Measurements from ENCODE around the gene SLC44A4.

Gene SLC44A4

GRCh38 chr6:31896493-31896855 is 17.7 kb upstream of the SLC44A4 start:
- peaks cover 16% of the 10 kb centered on the region for H3F3A ChIP-seq (ENCODE audit: insufficient read depth, low read length)
- H3K27ac ChIP-seq (ENCODE audit: low read length), result no peak overlapping the region; the same call in 1 of the 2 replicates
- TF ChIP-seq EZH2phosphoT487 (IDR thresholded peaks at IDR 0.05; ENCODE audit: low read length), result no peak
- no peak for TF ChIP-seq CTCF (IDR thresholded peaks at IDR 0.05; ENCODE audit: low read length)
- no peak for TF ChIP-seq EZH2 (optimal IDR thresholded peaks at IDR 0.05; ENCODE audit: low read depth, low read length)
- no peaks in the 10 kb centered on the region for H4K20me1 ChIP-seq (ENCODE audit: insufficient read depth, low read length)
- H2AFZ ChIP-seq (ENCODE audit: low read length), result peak overlapping the region; percentile 52
- no peaks in the 10 kb centered on the region for H3K36me3 ChIP-seq (replicated peaks; ENCODE audit: insufficient read depth, low read length)
- peak overlapping the region; percentile 95 for H3K4me3 ChIP-seq (ENCODE audit: low read length)
- H3K27me3 ChIP-seq (replicated peaks; ENCODE audit: insufficient read depth, low read length), result no peaks in the 10 kb centered on the region
- peak overlapping the region; percentile 62; the same call in 1 of the 2 replicates for H3K9ac ChIP-seq (ENCODE audit: low read length)
- peak overlapping the region; percentile 71 for H3K4me2 ChIP-seq (ENCODE audit: low read depth, low read length)
- no peaks in the 10 kb centered on the region for H3K9me2 ChIP-seq (replicated peaks; ENCODE audit: insufficient read depth, low read length)
- H3K4me1 ChIP-seq (ENCODE audit: low read length), result 0 out of 2 replicates have a peak, but pooled peaks cover 3% of the 10 kb centered on the region
- DNase-seq, result no peak
- H3K9me3 ChIP-seq (replicated peaks; ENCODE audit: insufficient read depth, low read length), result no peaks in the 10 kb centered on the region
- peaks cover 22% of the 10 kb centered on the region for H3K79me2 ChIP-seq (ENCODE audit: low read length)

GRCh38 chr6:31892821-31893220 is 14.0 kb upstream of the SLC44A4 start:
- Histone ChIP-seq H3K4me2 (ENCODE audit: low read depth, low read length) (no peak overlapping the region), H3K79me2 (ENCODE audit: low read length) (peaks cover 7% of the 10 kb centered on the region), H3K9ac (ENCODE audit: low read length) (no peak overlapping the region), H3K9me3 (replicated peaks; ENCODE audit: insufficient read depth, low read length) (no peaks in the 10 kb centered on the region), H3K4me3 (ENCODE audit: low read length) (no peak overlapping the region), H3F3A (ENCODE audit: insufficient read depth, low read length) (peaks cover 7% of the 10 kb centered on the region; the same call in 1 of the 2 replicates), H3K27me3 (replicated peaks; ENCODE audit: insufficient read depth, low read length) (no peaks in the 10 kb centered on the region), H4K20me1 (ENCODE audit: insufficient read depth, low read length) (no peaks in the 10 kb centered on the region), H3K36me3 (replicated peaks; ENCODE audit: insufficient read depth, low read length) (no peaks in the 10 kb centered on the region; the same call in 1 of the 2 replicates), H2AFZ (ENCODE audit: low read length) (no peak overlapping the region), H3K9me2 (replicated peaks; ENCODE audit: insufficient read depth, low read length) (no peaks in the 10 kb centered on the region), H3K4me1 (ENCODE audit: low read length) (no peaks in the 10 kb centered on the region), H3K27ac (ENCODE audit: low read length) (no peak overlapping the region)
- TF ChIP-seq CTCF (IDR thresholded peaks at IDR 0.05; ENCODE audit: low read length), result no peak
- TF ChIP-seq EZH2phosphoT487 (IDR thresholded peaks at IDR 0.05; ENCODE audit: low read length), result no peak
- no peak for TF ChIP-seq EZH2 (optimal IDR thresholded peaks at IDR 0.05; ENCODE audit: low read depth, low read length)
- no peak for DNase-seq

- TF ChIP-seq EZH2 (optimal IDR thresholded peaks at IDR 0.05; ENCODE audit: low read depth, low read length), result no peak
- TF ChIP-seq CTCF (IDR thresholded peaks at IDR 0.05; ENCODE audit: low read length), result no peak
- no peak for TF ChIP-seq EZH2phosphoT487 (IDR thresholded peaks at IDR 0.05; ENCODE audit: low read length)
- Histone ChIP-seq H3K9me2 (replicated peaks; ENCODE audit: insufficient read depth, low read length) (no peaks in the 10 kb centered on the region), H4K20me1 (ENCODE audit: insufficient read depth, low read length) (no peaks in the 10 kb centered on the region), H3K9ac (ENCODE audit: low read length) (no peak overlapping the region), H3K4me1 (ENCODE audit: low read length) (no peaks in the 10 kb centered on the region), H3K27me3 (replicated peaks; ENCODE audit: insufficient read depth, low read length) (no peaks in the 10 kb centered on the region), H3K27ac (ENCODE audit: low read length) (no peak overlapping the region), H3K9me3 (replicated peaks; ENCODE audit: insufficient read depth, low read length) (no peaks in the 10 kb centered on the region), H3F3A (ENCODE audit: insufficient read depth, low read length) (no peaks in the 10 kb centered on the region), H3K4me2 (ENCODE audit: low read depth, low read length) (no peak overlapping the region), H3K4me3 (ENCODE audit: low read length) (no peak overlapping the region), H3K79me2 (ENCODE audit: low read length) (no peaks in the 10 kb centered on the region), H2AFZ (ENCODE audit: low read length) (no peak overlapping the region), H3K36me3 (replicated peaks; ENCODE audit: insufficient read depth, low read length) (no peaks in the 10 kb centered on the region; the same call in 1 of the 2 replicates)
- no peak for DNase-seq
These were observed 10.7 kb upstream of the SLC44A4 start for GRCh38 chr6:31889331-31889972.

Data from MM.1S (cell line).